ENCODE data around the gene MILR1.
A peak's percentile ranks its signal among the peaks of the same experiment; 100 is the strongest.

The MILR1 gene

DNA sequence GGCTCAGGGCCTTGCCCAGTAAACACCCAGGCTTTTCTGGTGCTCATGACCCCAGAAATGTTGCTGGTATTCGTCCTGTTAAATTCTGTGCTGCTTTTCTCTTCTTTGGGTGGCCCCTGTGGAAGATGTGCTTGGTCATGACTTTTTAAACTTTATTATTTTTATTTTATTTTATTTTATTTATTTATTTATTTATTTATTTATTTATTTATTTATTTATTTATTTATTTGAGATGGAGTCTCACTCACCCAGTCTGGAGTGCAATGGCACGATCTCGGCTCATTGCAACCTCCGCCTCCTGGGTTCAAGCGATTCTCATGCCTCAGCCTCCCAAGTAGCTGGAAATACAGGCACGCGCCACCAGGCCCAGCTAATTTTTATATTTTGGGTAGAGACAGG lies 10.9 kb downstream of the MILR1 start (continued):
- TF ChIP-seq ZNF629 (tag by site-specific recombination; IDR thresholded peaks at IDR 0.05), result 0 out of 2 replicates have a peak, but pooled peaks have one; percentile 17
- peak; percentile 26; the same call in 1 of the 2 replicates for TF ChIP-seq ZNF654 (tag by site-specific recombination; IDR thresholded peaks at IDR 0.05; ENCODE audit: low read depth)
- peak; percentile 47; the same call in 1 of the 2 replicates for TF ChIP-seq ZNF501 (tag by site-specific recombination; IDR thresholded peaks at IDR 0.05)
- TF ChIP-seq ZNF426 (tag by site-specific recombination; IDR thresholded peaks at IDR 0.05), result peak; percentile 90
- TF ChIP-seq ZNF140 (tag by site-specific recombination; IDR thresholded peaks at IDR 0.05), result peak; percentile 70; the same call in 1 of the 2 replicates
- TF ChIP-seq ZNF266 (tag by site-specific recombination; IDR thresholded peaks at IDR 0.05; ENCODE audit: low read depth), result peak; percentile 47; the same call in 1 of the 2 replicates
- TF ChIP-seq ZFP37 (tag by site-specific recombination; IDR thresholded peaks at IDR 0.05), result 0 out of 2 replicates have a peak, but pooled peaks have one; percentile 24
- TF ChIP-seq ZNF366 (tag by site-specific recombination; conservative IDR thresholded peaks at IDR 0.05), result 0 out of 2 replicates have a peak, but pooled peaks have one; percentile 14
- TF ChIP-seq ZNF623 (tag by site-specific recombination; IDR thresholded peaks at IDR 0.05), result peak; percentile 72
- peak; percentile 64; the same call in 1 of the 2 replicates for TF ChIP-seq ZNF664 (tag by site-specific recombination; IDR thresholded peaks at IDR 0.05)

- TF ChIP-seq ZNF530 (tag by site-specific recombination; IDR thresholded peaks at IDR 0.05; ENCODE audit: low read depth) (no peak), KLF9 (tag by site-specific recombination; IDR thresholded peaks at IDR 0.05; ENCODE audit: low read depth) (no peak), ZNF626 (tag by site-specific recombination; IDR thresholded peaks at IDR 0.05) (no peak), KLF16 (tag by site-specific recombination; IDR thresholded peaks at IDR 0.05) (no peak), ZNF211 (tag by site-specific recombination; IDR thresholded peaks at IDR 0.05; ENCODE audit: low read depth) (no peak), RBAK (tag by site-specific recombination; IDR thresholded peaks at IDR 0.05) (no peak), ZNF629 (tag by site-specific recombination; IDR thresholded peaks at IDR 0.05) (no peak), TRIM28 (IDR thresholded peaks at IDR 0.05; ENCODE audit: borderline replicate concordance, low read length) (no peak), SP7 (tag by site-specific recombination; IDR thresholded peaks at IDR 0.05) (no peak), ZNF600 (tag by site-specific recombination; IDR thresholded peaks at IDR 0.05) (no peak), ZBTB48 (tag by site-specific recombination; IDR thresholded peaks at IDR 0.05) (no peak), ZNF324 (tag by site-specific recombination; IDR thresholded peaks at IDR 0.05) (no peak), GLIS1 (tag by site-specific recombination; IDR thresholded peaks at IDR 0.05) (no peak), SALL2 (tag by site-specific recombination; IDR thresholded peaks at IDR 0.05; ENCODE audit: borderline replicate concordance) (no peak), ZBTB11 (tag by site-specific recombination; conservative IDR thresholded peaks at IDR 0.05; ENCODE audit: low read depth) (no peak), YY1 (tag by site-specific recombination; IDR thresholded peaks at IDR 0.05) (no peak), BCL6B (tag by site-specific recombination; IDR thresholded peaks at IDR 0.05) (no peak), ZNF18 (tag by site-specific recombination; IDR thresholded peaks at IDR 0.05) (no peak), ZFP69B (tag by site-specific recombination; IDR thresholded peaks at IDR 0.05) (no peak)
- TF ChIP-seq, protein P1, sequence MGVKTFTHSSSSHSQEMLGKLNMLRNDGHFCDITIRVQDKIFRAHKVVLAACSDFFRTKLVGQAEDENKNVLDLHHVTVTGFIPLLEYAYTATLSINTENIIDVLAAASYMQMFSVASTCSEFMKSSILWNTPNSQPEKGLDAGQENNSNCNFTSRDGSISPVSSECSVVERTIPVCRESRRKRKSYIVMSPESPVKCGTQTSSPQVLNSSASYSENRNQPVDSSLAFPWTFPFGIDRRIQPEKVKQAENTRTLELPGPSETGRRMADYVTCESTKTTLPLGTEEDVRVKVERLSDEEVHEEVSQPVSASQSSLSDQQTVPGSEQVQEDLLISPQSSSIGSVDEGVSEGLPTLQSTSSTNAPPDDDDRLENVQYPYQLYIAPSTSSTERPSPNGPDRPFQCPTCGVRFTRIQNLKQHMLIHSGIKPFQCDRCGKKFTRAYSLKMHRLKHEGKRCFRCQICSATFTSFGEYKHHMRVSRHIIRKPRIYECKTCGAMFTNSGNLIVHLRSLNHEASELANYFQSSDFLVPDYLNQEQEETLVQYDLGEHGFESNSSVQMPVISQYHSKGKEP (tag by site-specific recombination; IDR thresholded peaks at IDR 0.05), result no peak
- Histone ChIP-seq H3K4me1 (ENCODE audit: control insufficient read depth, insufficient read depth, low read length) (no peaks in the 10 kb centered on the region), H3K27ac (ENCODE audit: extremely low read depth, low read depth, low read length) (no peak overlapping the region), H3K4me3 (ENCODE audit: low read depth, low read length) (no peak overlapping the region), H3K9me3 (ENCODE audit: control insufficient read depth, insufficient read depth, low read depth, low read length) (no peaks in the 10 kb centered on the region), H3K36me3 (ENCODE audit: control insufficient read depth in 2 of 2, insufficient read depth in 1 of 2, low read length in 2 of 2) (no peaks in the 10 kb centered on the region)
- ChIA-PET CTCF (no interaction called here), POLR2A (no interaction called here)
Measured at GRCh38 chr17:64460955-64461354, 12.0 kb downstream of the MILR1 start.
